Kidney epithelial cell (primary cell): Measurements from ENCODE around the gene SLC7A9. TPM values are rescaled to one million over a fixed set of nuclear protein-coding genes. Genes with fewer than 3 reads are reported as not detected.

Experiments
- DNase-seq: peaks from one replicate; pipeline ENCODE4 v3.0.0-alpha.2; 2010; ENCODE audit warnings: low read depth
- H3K27me3 ChIP-seq: 2 replicates; pipeline ENCODE4 v1.6.0; 2011; ENCODE audit warnings: low read length; ENCODE audit not compliant: control insufficient read depth, insufficient read depth
- H3K36me3 ChIP-seq: 2 replicates; pipeline ENCODE4 v1.5.1; 2011; ENCODE audit warnings: low read length; ENCODE audit not compliant: control insufficient read depth, insufficient read depth
- H3K4me3 ChIP-seq: 2 replicates; pipeline ENCODE4 v1.5.1; 2011; ENCODE audit warnings: low read depth, mild to moderate bottlenecking, control low read depth, low read length
- CTCF ChIP-seq: IDR thresholded peaks from 2 replicates; pipeline ENCODE4 v1.5.1; 2011; ENCODE audit warnings: mild to moderate bottlenecking, moderate library complexity, low read length, control low read depth, inconsistent platforms; ENCODE audit not compliant: insufficient read depth, poor library complexity, severe bottlenecking
- total RNA-seq: library from RNA; depleted of rRNA; stranded (reverse); fragments of >200 nt; gene quantifications from 2 replicates; pipeline ENCODE4 v1.2.3, GENCODE V29; 2015

SLC7A9 gene
- total RNA-seq, 1 donor from 2014 or later = not detected

- no peak for TF ChIP-seq CTCF
- H3K27me3 ChIP-seq = no peaks in the 10 kb centered on the region
- no peak overlapping the region for H3K4me3 ChIP-seq
- no peak for DNase-seq
- H3K36me3 ChIP-seq = no peaks in the 10 kb centered on the region
Observed at GRCh38 chr19:32781280-32781679, 88.3 kb downstream of the SLC7A9 start.

Other genes starting within 250 kb of the SLC7A9 start
- 18.8 TPM in 2 replicates for gene ANKRD27, start 194.6 kb downstream of the SLC7A9 start, total RNA-seq
- gene RGS9BP, start 193.9 kb downstream of the SLC7A9 start, total RNA-seq = 0.21 and 0.79 TPM in 2 replicates
- 12.8 and 17.1 TPM in 2 replicates for gene NUDT19, start 177.9 kb downstream of the SLC7A9 start, total RNA-seq
- gene TDRD12, start 150.0 kb downstream of the SLC7A9 start, total RNA-seq = 0.29 and 0.34 TPM in 2 replicates
- 27.5 and 29.9 TPM in 2 replicates for gene CEP89, start 102.2 kb upstream of the SLC7A9 start, total RNA-seq
- 1.4 and 1.7 TPM in 2 replicates for gene FAAP24, start 102.5 kb upstream of the SLC7A9 start, total RNA-seq
- gene RHPN2, start 195.1 kb upstream of the SLC7A9 start, total RNA-seq = 21.3 and 27.6 TPM in 2 replicates
- 4.2 and 6.7 TPM in 2 replicates for gene GPATCH1, start 211.4 kb upstream of the SLC7A9 start, total RNA-seq